Gastrocnemius medialis (tissue), 4 donors: Measurements from ENCODE around the gene ANKRD31. TPM values are rescaled to one million over a fixed set of nuclear protein-coding genes. Genes with fewer than 3 reads are reported as not detected.
"Not testable (repeated sequence)": the region's sequence is repeated elsewhere in the genome, so short reads cannot be mapped to it uniquely, and the experiment has no call there.

Experiments used
- ATAC-seq, 2 donors: fragments of 150-250 bp; one replicate each; pipeline ENCODE4 v1.9.1; 2016
- DNase-seq, 2 donors: peaks; one replicate each; pipeline ENCODE4 v3.0.0-alpha.2; 2019
- H3K27ac ChIP-seq, 4 donors: fragments of 200-600 bp; sonication (generic); 1 replicate in 1 of 4; 2 replicates in 3 of 4; pipeline ENCODE4 v1.5.1; 2016 to 2018; ENCODE audit warnings: mild to moderate bottlenecking in 2 of 4, moderate library complexity in 1 of 4
- H3K27me3 ChIP-seq, 3 donors: fragments of 200-600 bp; sonication (generic) in 2 of 3; 1 replicate in 1 of 3; 2 replicates in 2 of 3; pipeline versions ENCODE4 v1.5.1 to v1.6.0; 2016 to 2019; ENCODE audit warnings: mild to moderate bottlenecking in 1 of 3, moderate library complexity in 1 of 3
- H3K36me3 ChIP-seq, 2 donors: fragments of 200-600 bp; sonication (generic) in 1 of 2; one replicate each; pipeline ENCODE4 v1.5.1; 2017 to 2018
- H3K4me1 ChIP-seq, 2 donors: fragments of 200-600 bp; sonication (generic) in 1 of 2; one replicate each; pipeline ENCODE4 v1.5.1; 2016 to 2017; ENCODE audit warnings: mild to moderate bottlenecking in 2 of 2
- H3K4me3 ChIP-seq, 4 donors: fragments of 200-600 bp; sonication (generic) in 3 of 4; 1 replicate in 1 of 4; 2 replicates in 3 of 4; pipeline ENCODE4 v1.5.1; 2016 to 2019; ENCODE audit warnings: mild to moderate bottlenecking in 2 of 4
- H3K9me3 ChIP-seq, 3 donors: fragments of 200-600 bp; sonication (generic) in 2 of 3; 1 replicate in 1 of 3; 2 replicates in 2 of 3; pipeline ENCODE4 v1.5.1; 2016 to 2019
- CTCF ChIP-seq, 5 experiments: fragments of 450-650 bp in 3 of 5; fragments of 200-600 bp in 2 of 5; sonication (generic) in 2 of 5; IDR thresholded peaks in 4 of 5; conservative IDR thresholded peaks in 1 of 5; 1 replicate in 4 of 5; 2 replicates in 1 of 5; pipeline ENCODE4 v1.5.1; 2016 to 2019; ENCODE audit warnings: antibody characterized with exemption in 5 of 5, mild to moderate bottlenecking in 3 of 5, moderate library complexity in 3 of 5
- POLR2A ChIP-seq, 2 donors: fragments of 450-650 bp; IDR thresholded peaks; one replicate each; pipeline ENCODE4 v1.6.1; 2017; ENCODE audit warnings: antibody characterized with exemption in 2 of 2, mild to moderate bottlenecking in 2 of 2, moderate library complexity in 2 of 2
- in situ Hi-C, 4 donors: fragments of 200-750 bp; cut with MboI; loops; one replicate each; pipeline versions ENCODE4 v1.15.0 to v1.8.0; 2017; ENCODE audit warnings: low sequenced_read_pairs in 4 of 4
- intact Hi-C: fragments of 100-400 bp; cut with DNase I; formaldehyde crosslinking; loops from one replicate; pipeline ENCODE4 v1.15.1; 2023; ENCODE audit warnings: low total_unique reads
- total RNA-seq, 4 donors: library from RNA; depleted of rRNA; stranded (reverse); fragments of >200 nt; gene quantifications; one replicate each; pipeline versions ENCODE4 v1.1.0 to v1.2.3, GENCODE V29; 2016

ANKRD31 gene
- total RNA-seq, 4 donors from 2014 or later, result 0.03 TPM; not detected in 3

GRCh38 chr5:75274486-75274885 lies 37.8 kb upstream of the ANKRD31 start:
- Histone ChIP-seq H3K27ac (no peak overlapping the region), H3K36me3 (no peaks in the 10 kb centered on the region), H3K4me3 (no peak overlapping the region), H3K9me3 (no peaks in the 10 kb centered on the region), H3K4me1 (no peaks in the 10 kb centered on the region), H3K27me3 (no peaks in the 10 kb centered on the region)
- ATAC-seq (no peak), DNase-seq (no peak)
- intact Hi-C loops, result no loop called here
- in situ Hi-C loops, result no loop called here
- TF ChIP-seq CTCF (IDR thresholded peaks at IDR 0.05 in 4 of 5, conservative IDR thresholded peaks at IDR 0.05 in 1 of 5) (no peak), POLR2A (IDR thresholded peaks at IDR 0.05) (no peak)

- ATAC-seq, in situ Hi-C loops, H3K9me3 ChIP-seq, H3K36me3 ChIP-seq, H3K4me3 ChIP-seq, DNase-seq, H3K27me3 ChIP-seq, H3K4me1 ChIP-seq, H3K27ac ChIP-seq, intact Hi-C loops: not testable (repeated sequence)
These were observed 33.9 kb upstream of the ANKRD31 start for GRCh38 chr5:75270605-75271004.

- Histone ChIP-seq H3K9me3 (no peaks in the 10 kb centered on the region), H3K4me1 (no peaks in the 10 kb centered on the region), H3K36me3 (no peaks in the 10 kb centered on the region), H3K4me3 (no peak overlapping the region), H3K27me3 (no peaks in the 10 kb centered on the region), H3K27ac (no peak overlapping the region)
- ATAC-seq, result no peak
- in situ Hi-C loops (no loop called here), intact Hi-C loops (no loop called here)
- DNase-seq, result no peak
- TF ChIP-seq CTCF (IDR thresholded peaks at IDR 0.05 in 4 of 5, conservative IDR thresholded peaks at IDR 0.05 in 1 of 5) (peak in 2 of 5 experiments; percentile 31 to 35), POLR2A (IDR thresholded peaks at IDR 0.05) (no peak)
These were observed 29.1 kb upstream of the ANKRD31 start for GRCh38 chr5:75265731-75266130.

- intact Hi-C loops (no loop called here), in situ Hi-C loops (no loop called here)
- Histone ChIP-seq H3K27ac (no peak overlapping the region), H3K4me1 (no peaks in the 10 kb centered on the region), H3K27me3 (no peaks in the 10 kb centered on the region), H3K4me3 (no peak overlapping the region), H3K36me3 (no peaks in the 10 kb centered on the region), H3K9me3 (no peaks in the 10 kb centered on the region)
- DNase-seq, result no peak
- TF ChIP-seq POLR2A (IDR thresholded peaks at IDR 0.05) (no peak), CTCF (IDR thresholded peaks at IDR 0.05 in 4 of 5, conservative IDR thresholded peaks at IDR 0.05 in 1 of 5) (no peak)
- ATAC-seq, result no peak
These were observed 25.6 kb upstream of the ANKRD31 start for GRCh38 chr5:75262271-75262670.

GRCh38 chr5:75260708-75261107 lies 24.0 kb upstream of the ANKRD31 start:
- H3K27me3 ChIP-seq, result peaks cover 0 to 4% (median 0%) of the 10 kb centered on the region in 3 donors
- no peaks in the 10 kb centered on the region for H3K36me3 ChIP-seq
- H3K4me1 ChIP-seq, result no peaks in the 10 kb centered on the region
- H3K4me3 ChIP-seq, result no peak overlapping the region
- no peak for DNase-seq
- in situ Hi-C loops (no loop called here), intact Hi-C loops (no loop called here)
- H3K9me3 ChIP-seq, result no peaks in the 10 kb centered on the region
- no peak overlapping the region for H3K27ac ChIP-seq
- no peak for ATAC-seq
- TF ChIP-seq CTCF (IDR thresholded peaks at IDR 0.05 in 4 of 5, conservative IDR thresholded peaks at IDR 0.05 in 1 of 5) (no peak), POLR2A (IDR thresholded peaks at IDR 0.05) (no peak)

- DNase-seq, H3K4me1 ChIP-seq, ATAC-seq, H3K27ac ChIP-seq, H3K27me3 ChIP-seq, H3K9me3 ChIP-seq, H3K4me3 ChIP-seq, in situ Hi-C loops, H3K36me3 ChIP-seq, intact Hi-C loops: not testable (repeated sequence)
These were observed 13.8 kb upstream of the ANKRD31 start for GRCh38 chr5:75250452-75250851.
